NCI-H128 (cell line): Measurements from ENCODE around the gene TYR.
"Not testable (repeated sequence)": the region's sequence is repeated elsewhere in the genome, so short reads cannot be mapped to it uniquely, and the experiment has no call there.

ENCODE experiments used
- DNase-seq: peaks from one replicate; lab custom pipeline; 2025; ENCODE audit not compliant: unreplicated experiment; lab: John Stamatoyannopoulos, UW

TYR gene

GRCh38 chr11:89267660-89268302 is 90.1 kb downstream of the TYR start:
- no peak for DNase-seq

- not testable (repeated sequence) for DNase-seq
Observed at GRCh38 chr11:89272540-89273088, 94.9 kb downstream of the TYR start.

GRCh38 chr11:89273220-89273619 is 95.5 kb downstream of the TYR start:
- not testable (repeated sequence) for DNase-seq

GRCh38 chr11:89275966-89276365 is 98.3 kb downstream of the TYR start:
- no peak for DNase-seq

GRCh38 chr11:89279176-89279575 is 101.5 kb downstream of the TYR start:
- no peak for DNase-seq

- not testable (repeated sequence) for DNase-seq
Observed at GRCh38 chr11:89281032-89281677, 103.5 kb downstream of the TYR start.

- DNase-seq = not testable (repeated sequence)
Observed at GRCh38 chr11:89286601-89287000, 108.9 kb downstream of the TYR start.

GRCh38 chr11:89288004-89288403 is 110.3 kb downstream of the TYR start:
- not testable (repeated sequence) for DNase-seq

- no peak for DNase-seq
Observed at GRCh38 chr11:89293965-89294679, 116.4 kb downstream of the TYR start.

- not testable (repeated sequence) for DNase-seq
Observed at GRCh38 chr11:89295023-89295422, 117.3 kb downstream of the TYR start.

GRCh38 chr11:89303029-89303428 is 125.4 kb downstream of the TYR start:
- DNase-seq = not testable (repeated sequence)

- not testable (repeated sequence) for DNase-seq
Observed at GRCh38 chr11:89308272-89308671, 130.6 kb downstream of the TYR start.

GRCh38 chr11:89309321-89309985 is 131.8 kb downstream of the TYR start:
- DNase-seq = not testable (repeated sequence)

GRCh38 chr11:89310607-89311006 is 132.9 kb downstream of the TYR start:
- DNase-seq = not testable (repeated sequence)

- no peak for DNase-seq
Observed at GRCh38 chr11:89321401-89321800, 143.7 kb downstream of the TYR start.

- DNase-seq = no peak
Observed at GRCh38 chr11:89327885-89328284, 150.2 kb downstream of the TYR start.

GRCh38 chr11:89331940-89332339 is 154.3 kb downstream of the TYR start:
- not testable (repeated sequence) for DNase-seq

GRCh38 chr11:89333704-89334103 is 156.0 kb downstream of the TYR start:
- not testable (repeated sequence) for DNase-seq

- DNase-seq = not testable (repeated sequence)
Observed at GRCh38 chr11:89337100-89337650, 159.5 kb downstream of the TYR start.

GRCh38 chr11:89338073-89338472 is 160.4 kb downstream of the TYR start:
- not testable (repeated sequence) for DNase-seq

GRCh38 chr11:89340450-89340849 is 162.8 kb downstream of the TYR start:
- not testable (repeated sequence) for DNase-seq
